Endometrial microvascular endothelial cells (primary cell): Measurements from ENCODE around the gene RAB6A. TPM values are rescaled to one million over a fixed set of nuclear protein-coding genes. Genes with fewer than 3 reads are reported as not detected.

ENCODE experiments used
- in situ Hi-C: cut with HindIII; loops from 2 replicates; pipeline ENCODE4 v1.10.0; 2017; ENCODE audit warnings: low sequenced_read_pairs, low pct_unique_long_range_greater_than_20kb; ENCODE audit errors: inconsistent ontology term
- total RNA-seq: library from RNA; depleted of rRNA; stranded (reverse); fragments of >200 nt; gene quantifications from one replicate; pipeline ENCODE4 v1.2.3, GENCODE V29; 2015; ENCODE audit errors: inconsistent ontology term

The RAB6A gene
- total RNA-seq, 1 donor from 2014 or later = 116 TPM

- in situ Hi-C loops = no loop called here
Measured at GRCh38 chr11:73663604-73664495, 97.0 kb downstream of the RAB6A start.

DNA sequence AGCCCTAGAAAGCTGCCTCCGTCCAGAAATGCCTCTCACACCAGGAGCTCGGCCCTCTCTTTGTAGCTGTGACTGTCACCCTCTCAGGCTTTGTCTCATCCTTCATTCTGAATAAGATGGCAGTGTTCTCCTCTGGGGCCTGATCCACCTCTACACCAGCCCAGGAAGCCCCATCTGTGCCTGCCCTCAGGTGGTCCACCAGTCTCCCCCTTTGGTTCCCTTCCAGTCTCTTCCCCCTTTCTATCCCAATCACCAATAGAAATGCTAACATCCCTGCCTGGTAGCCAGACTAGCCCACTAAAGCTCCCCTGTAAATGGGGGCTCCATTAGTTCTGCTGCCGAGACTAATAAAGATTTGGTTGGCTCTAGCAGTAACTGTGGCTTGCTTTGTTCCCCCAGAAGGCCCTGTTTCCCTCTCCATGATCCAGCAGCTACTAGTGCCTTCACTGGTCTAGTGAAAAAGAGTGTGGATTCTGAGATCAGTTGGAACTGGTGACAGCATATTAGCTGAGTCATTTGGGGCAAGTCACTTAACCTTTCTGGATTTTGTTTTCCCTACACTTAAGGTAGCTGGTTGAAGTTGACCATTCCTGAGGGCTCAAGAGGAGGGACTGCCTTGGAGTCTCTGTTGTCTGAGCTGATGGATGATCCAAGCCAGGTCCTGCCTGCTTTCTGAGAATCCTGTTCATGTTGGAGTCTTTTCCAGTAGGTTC lies 98.3 kb downstream of the RAB6A start:
- in situ Hi-C loops = no loop called here

DNA sequence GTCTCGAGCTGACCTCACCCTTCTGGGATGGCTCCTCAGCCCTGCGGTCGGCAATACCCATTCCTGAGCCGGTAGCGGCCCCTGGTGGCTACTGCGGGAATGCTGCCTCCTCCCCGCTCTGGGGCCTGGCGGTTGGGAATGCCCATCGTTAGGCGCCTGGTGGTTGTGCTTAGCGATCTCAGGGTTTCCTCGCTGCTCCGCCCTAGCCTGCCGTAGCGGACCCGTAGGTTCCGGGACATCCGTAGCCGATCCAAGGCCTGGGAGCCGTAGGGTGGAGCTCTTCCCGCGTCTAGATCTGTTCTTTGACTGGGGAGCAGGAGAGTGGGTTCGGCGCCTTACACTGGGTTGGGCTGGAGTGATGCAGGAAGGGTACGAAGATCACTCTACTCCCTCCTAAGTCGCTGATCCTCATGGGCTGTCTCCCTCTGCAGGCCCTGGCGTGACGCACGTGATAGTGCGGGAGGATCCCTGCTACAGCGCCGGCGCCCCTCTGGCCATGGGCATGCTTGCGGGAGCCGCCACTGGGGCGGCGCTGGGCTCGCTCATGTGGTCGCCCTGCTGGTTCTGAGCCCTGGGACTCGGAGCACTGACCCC lies 99.7 kb downstream of the RAB6A start:
- in situ Hi-C loops = no loop called here

DNA sequence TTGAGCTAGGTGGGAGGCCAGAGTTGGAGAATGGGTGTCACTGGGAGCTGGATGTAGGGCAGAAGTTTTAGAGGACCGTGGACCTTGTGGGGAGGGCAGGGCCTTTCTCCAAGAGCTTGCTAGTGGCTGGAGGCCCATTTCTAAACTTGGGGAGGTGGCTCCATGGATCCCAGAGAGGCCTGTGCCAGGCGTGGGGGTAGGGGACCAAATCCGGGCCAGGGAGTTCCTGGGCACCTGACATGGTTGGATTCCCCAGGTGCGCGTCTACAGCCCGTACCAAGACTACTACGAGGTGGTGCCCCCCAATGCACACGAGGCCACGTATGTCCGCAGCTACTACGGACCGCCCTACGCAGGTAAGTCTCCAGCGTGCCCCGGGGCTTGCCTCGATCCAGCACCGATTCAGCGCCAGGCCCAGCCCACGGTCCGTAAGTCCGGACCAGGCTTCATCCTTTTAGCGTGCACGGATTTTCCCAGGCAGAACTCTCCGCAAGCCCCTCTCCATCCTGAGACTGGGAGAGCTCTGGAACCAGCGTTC lies 100.3 kb downstream of the RAB6A start:
- in situ Hi-C loops = no loop called here

- in situ Hi-C loops = no loop called here
Measured at GRCh38 chr11:73659961-73660360, 100.9 kb downstream of the RAB6A start.

GRCh38 chr11:73656985-73657384 lies 103.9 kb downstream of the RAB6A start:
- in situ Hi-C loops = no loop called here

DNA sequence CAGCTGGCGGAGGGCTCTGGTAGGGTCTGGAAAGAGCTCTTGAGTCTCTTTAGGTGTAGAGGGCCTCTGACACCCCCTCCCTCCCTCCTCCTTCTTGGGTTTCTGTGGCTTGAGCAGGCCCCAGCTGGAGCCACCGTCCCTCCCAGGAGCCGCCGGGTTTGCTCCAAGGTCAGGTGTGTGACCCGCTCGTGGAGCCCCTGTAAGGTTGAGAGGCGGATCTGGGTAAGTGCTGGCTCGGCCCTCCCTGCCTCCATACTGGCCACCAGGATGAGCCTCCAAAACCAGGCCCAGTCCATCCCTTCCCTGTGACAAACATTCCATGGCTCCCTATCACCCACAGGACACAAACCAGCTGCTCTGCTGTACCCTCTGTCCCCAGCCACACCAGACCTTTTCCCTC lies 105.2 kb downstream of the RAB6A start:
- in situ Hi-C loops = no loop called here

- in situ Hi-C loops = no loop called here
Measured at GRCh38 chr11:73654482-73655021, 106.3 kb downstream of the RAB6A start.

- in situ Hi-C loops = no loop called here
Measured at GRCh38 chr11:73653996-73654395, 106.9 kb downstream of the RAB6A start.

DNA sequence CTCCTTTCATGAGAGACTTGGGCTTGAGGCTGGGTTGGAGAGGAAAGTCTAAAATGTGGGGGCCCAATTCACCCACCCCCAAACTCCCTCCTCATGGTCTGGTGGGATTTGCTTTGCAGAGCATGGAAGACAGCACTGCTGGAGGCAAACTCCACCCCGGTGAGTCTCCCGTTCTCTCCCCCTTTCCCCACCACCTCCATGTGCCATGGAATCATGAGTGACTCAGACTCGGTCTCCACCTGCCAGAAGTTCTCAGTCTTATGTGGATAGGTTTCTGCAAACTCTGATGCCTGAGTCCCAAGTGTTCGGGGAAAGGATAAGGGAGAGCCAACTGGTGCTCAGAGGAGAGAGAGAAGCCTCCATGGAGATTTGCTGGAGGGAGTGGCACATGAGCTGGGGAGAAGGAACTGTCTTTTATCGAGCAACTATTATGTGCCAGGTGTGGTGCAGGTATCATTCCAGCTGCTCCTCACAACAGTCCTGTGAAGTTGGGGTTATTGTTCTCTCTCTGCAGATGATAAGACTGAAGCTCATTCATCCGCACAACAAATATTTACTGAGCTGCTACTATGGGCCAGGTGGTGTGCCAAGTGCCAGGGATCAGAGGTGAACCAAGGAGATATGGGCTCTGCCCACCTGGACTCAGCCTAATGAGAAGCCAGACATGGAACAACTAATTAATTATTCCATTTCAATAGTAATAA lies 107.9 kb downstream of the RAB6A start:
- in situ Hi-C loops = no loop called here

DNA sequence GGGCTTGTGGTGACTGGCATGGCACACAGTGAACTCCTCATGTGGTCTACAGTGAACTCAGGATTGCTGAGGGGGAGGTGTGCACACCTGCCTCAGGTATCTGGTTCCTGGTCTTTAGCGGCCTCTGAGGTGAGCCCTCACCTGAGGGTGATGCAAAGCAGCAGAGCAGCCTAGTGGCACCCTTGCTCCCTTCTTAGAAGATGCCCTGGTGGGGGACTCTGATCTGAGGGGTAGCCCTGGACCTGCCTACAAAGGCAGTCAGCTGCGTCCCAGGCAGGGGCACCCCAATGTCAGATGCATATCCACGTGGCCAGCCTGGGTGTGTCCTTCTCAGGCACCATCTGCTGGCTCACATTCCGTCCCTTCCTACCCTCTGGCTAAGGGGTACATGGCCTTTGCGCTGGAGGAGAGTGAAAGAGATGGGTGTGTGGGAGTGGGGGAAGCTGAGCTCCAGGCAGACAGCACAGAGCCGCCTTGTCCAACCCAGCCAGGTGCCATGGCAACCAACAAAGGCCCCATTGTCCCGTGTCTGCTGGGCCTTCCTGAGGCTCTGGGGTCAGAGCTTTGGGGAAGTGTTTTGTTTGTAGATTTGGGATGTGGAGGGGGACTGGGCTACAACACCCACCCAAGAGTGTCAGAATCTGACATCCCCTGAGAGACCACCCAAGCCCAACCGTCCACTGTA lies 108.7 kb downstream of the RAB6A start:
- in situ Hi-C loops = no loop called here

GRCh38 chr11:73651661-73652045 lies 109.2 kb downstream of the RAB6A start:
- in situ Hi-C loops = no loop called here

DNA sequence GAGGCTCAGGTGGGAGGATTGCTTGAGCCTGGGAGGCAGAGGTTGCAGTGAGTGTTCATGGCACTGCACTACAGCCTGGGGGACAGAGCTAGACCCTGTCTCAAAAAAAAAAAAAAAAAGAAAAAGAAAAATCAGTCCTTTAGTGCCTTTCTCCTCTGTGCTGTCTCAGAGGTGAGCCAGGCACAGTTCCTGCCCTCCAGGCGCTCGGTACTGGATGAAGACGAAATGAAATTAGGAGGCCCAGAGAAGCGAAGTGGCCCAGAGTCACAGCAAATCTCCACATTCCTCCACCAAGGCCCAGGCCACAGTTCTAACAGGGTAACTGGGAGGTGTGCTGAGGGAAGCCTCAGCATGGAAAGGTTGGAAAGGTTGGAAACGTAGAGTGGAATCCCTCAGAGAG lies 109.6 kb downstream of the RAB6A start:
- in situ Hi-C loops = no loop called here

DNA sequence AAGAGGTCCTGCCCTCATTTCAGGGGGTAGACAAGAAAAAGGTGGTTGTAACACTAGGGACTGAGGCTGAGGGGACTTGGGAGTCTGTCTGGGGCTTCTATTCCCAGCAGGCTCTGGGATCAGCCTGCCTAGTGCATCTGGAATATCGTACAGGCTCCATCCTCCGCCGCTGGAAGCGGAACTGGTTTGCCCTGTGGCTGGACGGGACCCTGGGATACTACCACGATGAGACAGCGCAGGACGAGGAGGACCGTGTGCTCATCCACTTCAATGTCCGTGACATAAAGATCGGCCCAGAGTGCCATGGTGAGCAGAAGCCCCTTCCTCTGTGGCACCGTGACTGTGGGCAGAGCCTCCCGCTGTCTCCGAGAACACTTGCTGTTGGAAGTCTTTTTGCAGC lies 110.5 kb downstream of the RAB6A start:
- in situ Hi-C loops = no loop called here

DNA sequence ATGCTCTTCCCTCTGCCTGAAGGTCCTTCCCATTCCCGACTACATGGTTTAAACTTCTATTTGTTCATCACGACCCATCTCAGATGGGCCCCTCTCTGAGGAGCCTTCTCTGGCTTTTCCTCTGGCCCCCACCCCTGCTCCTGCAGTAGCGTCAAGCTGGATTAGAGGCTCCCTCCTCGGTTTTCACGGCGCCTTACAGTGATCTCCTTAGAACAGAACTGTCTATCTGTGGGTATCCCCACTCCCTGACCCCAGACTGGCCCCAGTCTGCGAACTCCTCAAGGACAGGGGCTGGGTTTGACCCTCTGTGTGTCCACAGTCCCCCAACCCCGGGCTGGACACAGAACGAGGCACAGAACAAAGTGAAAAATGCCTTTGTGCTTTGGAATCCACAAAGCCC lies 111.7 kb downstream of the RAB6A start:
- in situ Hi-C loops = no loop called here

GRCh38 chr11:73648571-73649046 lies 112.3 kb downstream of the RAB6A start:
- in situ Hi-C loops = no loop called here

GRCh38 chr11:73648121-73648520 lies 112.8 kb downstream of the RAB6A start:
- in situ Hi-C loops = no loop called here

DNA sequence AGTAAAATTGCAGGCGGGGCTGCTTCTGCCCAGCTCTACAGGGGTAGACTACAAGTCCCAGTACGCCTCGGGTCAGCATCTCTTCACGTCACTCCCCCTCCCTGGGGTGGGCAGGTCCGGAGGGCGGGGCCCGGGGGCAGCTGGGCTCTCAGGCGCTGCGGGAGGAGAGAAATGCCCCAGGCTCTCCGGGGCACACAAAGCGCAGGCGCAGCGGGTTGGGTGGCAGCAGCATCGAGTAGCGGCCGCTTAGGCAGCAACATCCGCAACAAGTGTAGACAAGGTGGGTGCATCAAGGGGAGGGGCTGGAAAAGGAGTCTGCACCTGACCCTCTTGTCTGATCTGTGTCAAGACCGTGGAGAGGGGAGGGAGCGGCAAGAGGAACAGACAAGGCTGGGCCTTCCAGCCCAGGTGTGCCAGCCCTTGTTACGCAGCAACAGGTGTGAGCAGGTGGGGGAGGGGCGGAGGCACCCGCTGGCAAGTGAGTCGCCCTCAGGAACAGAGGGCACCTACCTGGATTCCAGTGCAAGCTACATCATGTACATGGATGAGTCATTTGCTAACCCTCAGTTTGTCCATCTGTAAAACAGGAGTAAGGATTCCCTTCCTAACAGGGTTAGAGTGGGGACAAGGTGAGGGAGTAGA lies 113.3 kb downstream of the RAB6A start:
- in situ Hi-C loops = no loop called here
